OCI-LY7 (cell line): ENCODE measurements around the gene PCYT1A. TPM values are rescaled to one million over a fixed set of nuclear protein-coding genes. Genes with fewer than 3 reads are reported as not detected.

Source experiments
- BruUV-seq: library from RNA; stranded (reverse); fragments of 400-500 nt; replicated peaks from 2 replicates; lab custom pipeline; 2021; lab: Mats Ljungman, UMichigan
- CTCF ChIA-PET: fragments of 300-600 bp; sonication (Branson Sonifier 250); formaldehyde crosslinking; loops from one replicate; lab custom pipeline; 2022; ENCODE audit warnings: antibody characterized with exemption; ENCODE audit not compliant: unreplicated experiment; lab: Charles Lee
- POLR2A ChIA-PET: fragments of 300-600 bp; sonication (Branson Sonifier 250); formaldehyde crosslinking; loops from one replicate; lab custom pipeline; 2022; ENCODE audit warnings: antibody characterized with exemption; lab: Charles Lee
- DNase-seq: peaks from one replicate; pipeline ENCODE4 v3.0.0-alpha.2; 2015; ENCODE audit warnings: low spot score
- H2AFZ ChIP-seq: fragments of 200-600 bp; sonication (generic), shearing (Covaris generic); 2 replicates; pipeline ENCODE4 v1.6.1; 2014; ENCODE audit warnings: mild to moderate bottlenecking, antibody characterized with exemption, low read length, moderate library complexity
- H3K27ac ChIP-seq: fragments of 200-600 bp; sonication (generic); 2 replicates; pipeline ENCODE4 v1.5.1; 2014; ENCODE audit warnings: mixed run types, low read depth, mild to moderate bottlenecking, moderate library complexity, low read length, inconsistent platforms; ENCODE audit not compliant: poor library complexity, severe bottlenecking
- H3K36me3 ChIP-seq: fragments of 200-600 bp; sonication (generic); 2 replicates; pipeline ENCODE4 v1.6.1; 2014; ENCODE audit warnings: mild to moderate bottlenecking, antibody characterized with exemption, low read length, moderate library complexity, mixed read lengths; ENCODE audit not compliant: insufficient read depth
- H3K4me1 ChIP-seq: fragments of 200-600 bp; sonication (generic); 2 replicates; pipeline ENCODE4 v1.5.1; 2014; ENCODE audit warnings: mild to moderate bottlenecking, low read length; ENCODE audit not compliant: insufficient read depth, poor library complexity, severe bottlenecking
- H3K4me2 ChIP-seq: fragments of 200-600 bp; sonication (generic); 2 replicates; pipeline ENCODE4 v1.6.1; 2014; ENCODE audit warnings: mild to moderate bottlenecking, low read length
- H3K4me3 ChIP-seq: fragments of 200-600 bp; sonication (generic); 2 replicates; pipeline ENCODE4 v1.5.1; 2014; ENCODE audit warnings: mild to moderate bottlenecking, low read depth, low read length; ENCODE audit not compliant: poor library complexity, severe bottlenecking
- H3K79me2 ChIP-seq: fragments of 200-600 bp; sonication (generic); 2 replicates; pipeline ENCODE4 v1.6.1; 2016; ENCODE audit warnings: low read depth, mild to moderate bottlenecking, low read length, moderate library complexity, mixed read lengths; ENCODE audit not compliant: insufficient read depth
- H3K9me2 ChIP-seq: fragments of 200-600 bp; sonication (generic); 2 replicates; pipeline ENCODE4 v1.6.1; 2016; ENCODE audit warnings: mild to moderate bottlenecking, low read length, mixed read lengths; ENCODE audit not compliant: insufficient read depth
- H3K9me3 ChIP-seq: fragments of 200-600 bp; sonication (generic); 2 replicates; pipeline ENCODE4 v1.6.1; 2014; ENCODE audit warnings: mild to moderate bottlenecking, mixed run types, low read length, mixed read lengths
- H4K20me1 ChIP-seq: fragments of 200-600 bp; sonication (generic); 2 replicates; pipeline ENCODE4 v1.6.1; 2014; ENCODE audit warnings: mild to moderate bottlenecking, antibody characterized with exemption, low read length, moderate library complexity, mixed read lengths; ENCODE audit not compliant: insufficient read depth
- EZH2phosphoT487 ChIP-seq: fragments of 200-600 bp; sonication (generic); IDR thresholded peaks from 2 replicates; pipeline ENCODE4 v1.6.1; 2018; ENCODE audit warnings: low read depth, borderline replicate concordance, mild to moderate bottlenecking, mixed run types, antibody characterized with exemption, low read length, moderate library complexity, mixed read lengths
- intact Hi-C: fragments of 100-400 bp; cut with micrococcal nuclease; formaldehyde crosslinking; loops from one replicate; pipeline ENCODE4 v1.10.0; 2022; ENCODE audit not compliant: unreplicated experiment
- total RNA-seq, 2 experiments: library from RNA; depleted of rRNA in 1 of 2; stranded (reverse); fragments of >200 nt in 1 of 2; shearing (Covaris generic) in 1 of 2; gene quantifications; 2 replicates each; pipeline ENCODE4 v1.2.3, GENCODE V29; 2014 to 2022
- TF ChIP-seq, protein P1 (sequence below): fragments of 200-600 bp; sonication (generic); conservative IDR thresholded peaks from 2 replicates; pipeline ENCODE4 v1.5.1; 2014; ENCODE audit warnings: mild to moderate bottlenecking, antibody characterized with exemption, low read length, moderate library complexity, mixed read lengths

The PCYT1A gene
- total RNA-seq, 2 experiments from 2014 or later = 21.6 to 27.1 TPM

DNA sequence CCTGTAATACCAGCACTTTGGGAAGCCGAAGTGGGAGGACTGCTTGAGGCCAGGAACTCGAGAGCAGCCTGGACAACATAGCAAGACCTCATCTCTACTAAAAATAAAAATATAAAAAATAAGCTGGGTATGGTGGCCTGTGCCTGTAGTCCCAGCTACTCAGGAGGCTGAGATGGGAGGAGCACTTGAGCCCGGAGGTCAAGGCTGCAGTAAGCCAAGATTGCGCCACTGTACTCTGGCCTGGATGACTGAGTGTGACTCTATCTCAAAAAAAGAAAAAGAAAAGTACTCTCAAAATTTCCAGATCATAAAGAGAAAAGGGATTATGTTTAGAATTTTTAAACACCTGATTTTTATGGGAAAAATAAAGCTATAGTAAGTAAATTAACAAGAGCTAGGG is 47.1 kb downstream of the PCYT1A start:
- H3K4me3 ChIP-seq = no peak overlapping the region
- no peaks in the 10 kb centered on the region for H4K20me1 ChIP-seq
- H3K9me3 ChIP-seq = no peaks in the 10 kb centered on the region
- no peak for DNase-seq
- TF ChIP-seq, protein P1, sequence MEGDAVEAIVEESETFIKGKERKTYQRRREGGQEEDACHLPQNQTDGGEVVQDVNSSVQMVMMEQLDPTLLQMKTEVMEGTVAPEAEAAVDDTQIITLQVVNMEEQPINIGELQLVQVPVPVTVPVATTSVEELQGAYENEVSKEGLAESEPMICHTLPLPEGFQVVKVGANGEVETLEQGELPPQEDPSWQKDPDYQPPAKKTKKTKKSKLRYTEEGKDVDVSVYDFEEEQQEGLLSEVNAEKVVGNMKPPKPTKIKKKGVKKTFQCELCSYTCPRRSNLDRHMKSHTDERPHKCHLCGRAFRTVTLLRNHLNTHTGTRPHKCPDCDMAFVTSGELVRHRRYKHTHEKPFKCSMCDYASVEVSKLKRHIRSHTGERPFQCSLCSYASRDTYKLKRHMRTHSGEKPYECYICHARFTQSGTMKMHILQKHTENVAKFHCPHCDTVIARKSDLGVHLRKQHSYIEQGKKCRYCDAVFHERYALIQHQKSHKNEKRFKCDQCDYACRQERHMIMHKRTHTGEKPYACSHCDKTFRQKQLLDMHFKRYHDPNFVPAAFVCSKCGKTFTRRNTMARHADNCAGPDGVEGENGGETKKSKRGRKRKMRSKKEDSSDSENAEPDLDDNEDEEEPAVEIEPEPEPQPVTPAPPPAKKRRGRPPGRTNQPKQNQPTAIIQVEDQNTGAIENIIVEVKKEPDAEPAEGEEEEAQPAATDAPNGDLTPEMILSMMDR = no peak
- no peak for TF ChIP-seq EZH2phosphoT487
- no peak overlapping the region for H2AFZ ChIP-seq
- ChIA-PET CTCF (no interaction called here), POLR2A (interaction anchor here (0.6 kb wide), 1 partner anchor 778 kb away, joined by 3 read pairs; no protein-coding TSS in a partner anchor)
- H3K36me3 ChIP-seq = peaks cover 16% of the 10 kb centered on the region
- no peak overlapping the region for H3K4me2 ChIP-seq
- no TSS peak for BruUV-seq
- no peak overlapping the region for H3K27ac ChIP-seq
- no peaks in the 10 kb centered on the region for H3K9me2 ChIP-seq
- H3K79me2 ChIP-seq = no peaks in the 10 kb centered on the region
- intact Hi-C loops = no loop called here
- no peaks in the 10 kb centered on the region for H3K4me1 ChIP-seq

GRCh38 chr3:196238612-196239560 is 48.6 kb downstream of the PCYT1A start:
- no TSS peak for BruUV-seq
- intact Hi-C loops = no loop called here
- Histone ChIP-seq H2AFZ (no peak overlapping the region), H3K9me3 (no peaks in the 10 kb centered on the region), H3K9me2 (no peaks in the 10 kb centered on the region), H3K79me2 (no peaks in the 10 kb centered on the region), H3K27ac (no peak overlapping the region), H3K4me1 (no peaks in the 10 kb centered on the region), H3K4me2 (no peak overlapping the region), H3K36me3 (peaks cover 16% of the 10 kb centered on the region), H4K20me1 (no peaks in the 10 kb centered on the region), H3K4me3 (no peak overlapping the region)
- no peak for DNase-seq
- ChIA-PET CTCF (no interaction called here), POLR2A (interaction anchor here (0.5 to 0.7 kb wide), 3 partner anchors 123 to 1532 kb away, joined by 3 read pairs; no protein-coding TSS in a partner anchor)
- no peak for TF ChIP-seq EZH2phosphoT487
- TF ChIP-seq, protein P1 = no peak

- CTCF ChIA-PET = no interaction called here
- TF ChIP-seq, protein P1 = no peak
- TF ChIP-seq EZH2phosphoT487 = no peak
Observed at GRCh38 chr3:196237203-196237602, 50.3 kb downstream of the PCYT1A start.

More at GRCh38 chr3:196237203-196237602, 50.3 kb downstream of the PCYT1A start:
- no TSS peak for BruUV-seq
- H3K4me3 ChIP-seq = no peak overlapping the region
- no peaks in the 10 kb centered on the region for H3K4me1 ChIP-seq
- intact Hi-C loops = no loop called here
- H3K36me3 ChIP-seq = peaks cover 16% of the 10 kb centered on the region
- H3K79me2 ChIP-seq = no peaks in the 10 kb centered on the region
- no peaks in the 10 kb centered on the region for H4K20me1 ChIP-seq
- no peaks in the 10 kb centered on the region for H3K9me3 ChIP-seq
- POLR2A ChIA-PET = no interaction called here
- no peak for DNase-seq
- no peaks in the 10 kb centered on the region for H3K9me2 ChIP-seq
- H3K27ac ChIP-seq = no peak overlapping the region
- no peak overlapping the region for H3K4me2 ChIP-seq
- no peak overlapping the region for H2AFZ ChIP-seq
